PFSK-1 (cell line): ENCODE measurements around the gene RNF208.

ENCODE experiments used
- FOXP2 ChIP-seq: optimal IDR thresholded peaks from 2 replicates; pipeline ENCODE3; 2011; ENCODE audit warnings: borderline replicate concordance, control low read depth, inconsistent platforms; ENCODE audit not compliant: insufficient read depth; ENCODE audit errors: extremely low read length, extremely low read depth
- POLR2AphosphoS5 ChIP-seq: IDR thresholded peaks from 2 replicates; pipeline ENCODE4 v1.6.1; 2012; ENCODE audit warnings: low read depth, mild to moderate bottlenecking, control low read depth, low read length, moderate library complexity
- SIN3A ChIP-seq: IDR thresholded peaks from 2 replicates; pipeline ENCODE4 v1.6.1; 2012; ENCODE audit warnings: mild to moderate bottlenecking, low read length, moderate library complexity, borderline replicate concordance; ENCODE audit not compliant: insufficient read depth
- TAF1 ChIP-seq: IDR thresholded peaks from 2 replicates; pipeline ENCODE4 v1.6.1; 2012; ENCODE audit warnings: low read length, control low read depth, borderline replicate concordance; ENCODE audit not compliant: insufficient read depth
- TF ChIP-seq, protein P1 (sequence below), 2 experiments: IDR thresholded peaks; 2 replicates each; pipeline versions ENCODE4 v1.6.1 to v1.8.0; 2011 to 2012; ENCODE audit warnings: low read depth in 2 of 2, low read length in 2 of 2, control low read depth in 1 of 2, inconsistent platforms in 1 of 2, mild to moderate bottlenecking in 1 of 2, moderate library complexity in 1 of 2; ENCODE audit not compliant: insufficient read depth in 1 of 2

DNA sequence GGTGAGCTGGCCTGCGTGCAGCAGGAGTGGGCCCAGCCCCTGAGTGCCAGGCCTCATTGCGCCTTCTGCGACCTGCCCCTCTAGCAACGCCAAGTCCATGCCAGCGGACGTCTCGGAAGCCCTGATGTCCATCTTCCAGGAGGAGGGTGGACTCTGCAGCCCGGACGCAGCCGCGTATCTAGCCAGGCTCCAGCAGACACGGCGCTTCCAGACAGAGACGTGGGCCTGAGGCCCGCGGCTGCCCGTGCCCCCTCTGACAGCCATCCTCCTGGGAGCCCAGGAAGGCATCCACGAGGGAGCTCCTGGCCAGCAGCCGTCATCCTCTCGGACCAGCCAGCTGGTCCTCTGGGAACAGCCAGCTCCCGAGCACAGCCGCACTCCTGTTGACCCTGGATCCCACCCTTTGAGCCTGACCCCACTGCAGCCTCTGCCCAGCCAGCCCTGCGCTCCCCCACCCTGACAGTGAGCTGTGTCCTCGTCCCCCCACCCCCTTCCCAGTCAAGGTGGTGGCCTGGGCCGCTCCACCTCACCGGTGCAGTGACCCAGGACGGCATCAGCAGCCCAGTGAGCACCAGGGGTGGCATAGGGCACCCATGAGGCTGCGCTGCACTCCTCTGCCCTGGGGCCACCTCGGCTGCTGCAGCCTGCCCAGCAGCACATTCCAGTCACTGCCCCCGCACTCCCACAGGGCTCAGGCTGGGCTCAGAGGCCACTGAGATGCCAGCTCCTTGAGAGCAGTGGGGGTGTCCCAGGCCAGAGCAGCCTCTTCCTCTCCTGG, 5.7 kb downstream of the RNF208 start:
- TF ChIP-seq, protein P1, sequence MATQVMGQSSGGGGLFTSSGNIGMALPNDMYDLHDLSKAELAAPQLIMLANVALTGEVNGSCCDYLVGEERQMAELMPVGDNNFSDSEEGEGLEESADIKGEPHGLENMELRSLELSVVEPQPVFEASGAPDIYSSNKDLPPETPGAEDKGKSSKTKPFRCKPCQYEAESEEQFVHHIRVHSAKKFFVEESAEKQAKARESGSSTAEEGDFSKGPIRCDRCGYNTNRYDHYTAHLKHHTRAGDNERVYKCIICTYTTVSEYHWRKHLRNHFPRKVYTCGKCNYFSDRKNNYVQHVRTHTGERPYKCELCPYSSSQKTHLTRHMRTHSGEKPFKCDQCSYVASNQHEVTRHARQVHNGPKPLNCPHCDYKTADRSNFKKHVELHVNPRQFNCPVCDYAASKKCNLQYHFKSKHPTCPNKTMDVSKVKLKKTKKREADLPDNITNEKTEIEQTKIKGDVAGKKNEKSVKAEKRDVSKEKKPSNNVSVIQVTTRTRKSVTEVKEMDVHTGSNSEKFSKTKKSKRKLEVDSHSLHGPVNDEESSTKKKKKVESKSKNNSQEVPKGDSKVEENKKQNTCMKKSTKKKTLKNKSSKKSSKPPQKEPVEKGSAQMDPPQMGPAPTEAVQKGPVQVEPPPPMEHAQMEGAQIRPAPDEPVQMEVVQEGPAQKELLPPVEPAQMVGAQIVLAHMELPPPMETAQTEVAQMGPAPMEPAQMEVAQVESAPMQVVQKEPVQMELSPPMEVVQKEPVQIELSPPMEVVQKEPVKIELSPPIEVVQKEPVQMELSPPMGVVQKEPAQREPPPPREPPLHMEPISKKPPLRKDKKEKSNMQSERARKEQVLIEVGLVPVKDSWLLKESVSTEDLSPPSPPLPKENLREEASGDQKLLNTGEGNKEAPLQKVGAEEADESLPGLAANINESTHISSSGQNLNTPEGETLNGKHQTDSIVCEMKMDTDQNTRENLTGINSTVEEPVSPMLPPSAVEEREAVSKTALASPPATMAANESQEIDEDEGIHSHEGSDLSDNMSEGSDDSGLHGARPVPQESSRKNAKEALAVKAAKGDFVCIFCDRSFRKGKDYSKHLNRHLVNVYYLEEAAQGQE (IDR thresholded peaks at IDR 0.05; ENCODE audit: insufficient read depth in 1 of 2, low read depth in 2 of 2, low read length in 2 of 2) = no peak
- TF ChIP-seq POLR2AphosphoS5 = no peak
- no peak for TF ChIP-seq SIN3A
- TF ChIP-seq TAF1 = no peak
- no peak for TF ChIP-seq FOXP2
